Heart left ventricle (tissue), 16 donors: ENCODE measurements around the gene SH3TC2. TPM values are rescaled to one million over a fixed set of nuclear protein-coding genes. Genes with fewer than 3 reads are reported as not detected.

ENCODE experiments used
- ATAC-seq, 4 donors: fragments of 200-7000 bp; cut with Tn5 transposase; one replicate each; pipeline ENCODE4 v1.9.1; 2020 to 2022; ENCODE audit warnings: moderate library complexity in 4 of 4, mild to moderate bottlenecking in 3 of 4, moderate number of reproducible peaks in 1 of 4
- DNase-seq, 5 donors: peaks; one replicate each; pipeline ENCODE4 v3.0.0-alpha.2; 2020
- H3K27ac ChIP-seq, 12 donors: fragments of 200-600 bp; sonication (generic) in 4 of 12; one replicate each; pipeline versions ENCODE4 v1.5.0 to v1.8.0; 2016 to 2022; ENCODE audit warnings: mild to moderate bottlenecking in 2 of 12
- H3K27me3 ChIP-seq, 9 donors: fragments of 200-600 bp; sonication (generic) in 2 of 9; one replicate each; pipeline versions ENCODE4 v1.5.1 to v1.8.0; 2016 to 2022; ENCODE audit warnings: mild to moderate bottlenecking in 3 of 9
- H3K36me3 ChIP-seq, 9 donors: fragments of 200-600 bp; sonication (generic) in 2 of 9; one replicate each; pipeline versions ENCODE4 v1.5.0 to v1.8.0; 2018 to 2022; ENCODE audit warnings: mild to moderate bottlenecking in 2 of 9
- H3K4me1 ChIP-seq, 12 donors: fragments of 200-600 bp; sonication (generic) in 4 of 12; one replicate each; pipeline versions ENCODE4 v1.5.0 to v1.8.0; 2016 to 2022; ENCODE audit warnings: mild to moderate bottlenecking in 3 of 12
- H3K4me3 ChIP-seq, 12 donors: fragments of 200-600 bp; sonication (generic) in 4 of 12; one replicate each; pipeline versions ENCODE4 v1.5.0 to v1.8.0; 2017 to 2022; ENCODE audit warnings: mild to moderate bottlenecking in 9 of 12, moderate library complexity in 4 of 12
- H3K9me3 ChIP-seq, 12 donors: fragments of 200-600 bp; sonication (generic) in 4 of 12; one replicate each; pipeline versions ENCODE4 v1.5.0 to v1.8.0; 2016 to 2022; ENCODE audit warnings: mild to moderate bottlenecking in 1 of 12
- CTCF ChIP-seq, 12 donors: fragments of 200-600 bp; sonication (generic) in 4 of 12; IDR thresholded peaks; one replicate each; pipeline versions ENCODE4 v1.5.0 to v1.8.0; 2018 to 2022; ENCODE audit warnings: antibody characterized with exemption in 12 of 12, mild to moderate bottlenecking in 5 of 12
- POLR2A ChIP-seq, 2 donors: fragments of 450-650 bp; IDR thresholded peaks; one replicate each; pipeline ENCODE4 v1.6.1; 2017; ENCODE audit warnings: antibody characterized with exemption in 2 of 2, mild to moderate bottlenecking in 2 of 2, moderate library complexity in 2 of 2
- WGBS, 4 donors: extraction: QIAGEN DNeasy Blood & Tissue Kit in 2 of 4; methylation state at CpG; one replicate each; pipeline versions ENCODE4 v1.1.5 to v1.1.7; 2013 to 2018; 5-methylcytosine and 5-hydroxymethylcytosine counted together
- intact Hi-C, 10 donors: fragments of 100-400 bp; cut with DNase I; formaldehyde crosslinking; loops; one replicate each; pipeline versions ENCODE4 v1.11.1 to v1.14.2; 2022
- long read RNA-seq, 3 donors: library from polyadenylated mRNA; unstranded; transcript quantifications; one replicate each; pipeline ENCODE4 v2.0.0, GENCODE V29; 2020 to 2021
- polyA plus RNA-seq, 2 donors: library from polyadenylated mRNA; stranded (reverse); fragments of 200-250 nt; gene quantifications; one replicate each; pipeline ENCODE4 v1.2.3, GENCODE V29; 2013
- total RNA-seq, 9 donors: library from RNA; depleted of rRNA in 2 of 9; stranded (reverse); fragments of >200 nt in 2 of 9; fragmentation: NEBNext Ultra II Directional in 3 of 9; extraction: Animal tissue kit (Norgen Biotek cat#: 25700) in 3 of 9; gene quantifications; one replicate each; pipeline versions ENCODE4 v1.1.0 to v1.2.4, GENCODE V29; 2016 to 2023
- donor health status: ischemic (EF 13 %, LVEDD 7.1; RV severe dilation, severe dysfunction).
- donor health status: healthy with polysubstance abuse.
- donor health status: DM: no; HTN: yes; CAD: no.
- donor health status: DM: no; HTN: no; CAD: no.
- donor health status: ischemic (EF 25% LVEDD 6.9; RV normal size, moderate dysfunction).
- donor health status: ischemic (EF 25% LVEDD 5.7; RV mildly dilated, moderate dysfunction).
- donor health status: healthy.
- donor health status: DM: yes; HTN: yes; CAD: no.
- donor health status: ischemic (EF 35%, LVEDD 5.7; RV mildly dilated, moderate dysfunction).
- donor health status: nonischemic (EF 11% LVEDD 7.7; RV severe dilation, severe dysfunction).
- donor health status: DM: yes; HTN: yes; CAD: no.
- donor health status: PGD.
- donor health status: ischemic (EF 29% LVEDD 5.4; RV normal size, mild dysfunction).
- donor health status: nonischemic (EF 23%, LVEDD 6.1; RV moderate dilation, normal function).

The SH3TC2 gene
- total RNA-seq (10 to 100 TPM in 2 of 9 donors, 1 to 10 TPM in 7; 2.4 to 12.7 (median 5.9) TPM), polyA plus RNA-seq (1 to 10 TPM; 1.6 to 2.6 TPM)
- long read RNA-seq, donor 1, partial matches to known transcripts = 0 of 4 reads
- long read RNA-seq, donor 1, other reads (novel, unspliced or antisense) = 4 of 4 reads
- long read RNA-seq, donor 2 = 0 reads
- long read RNA-seq, donor 3, full-length matches to known transcripts = 2 of 5 reads
- long read RNA-seq, donor 3, partial matches to known transcripts = 0 of 5 reads
- long read RNA-seq, donor 3, other reads (novel, unspliced or antisense) = 3 of 5 reads

- DNase-seq (peak; percentile 69 to 82 (median 74)), ATAC-seq (peak; percentile 81 to 91 (median 86))
- no peaks in the 10 kb centered on the region for H3K36me3 ChIP-seq
- peak within 1 kb of the TSS in 2 of 12 donors; percentile 3 to 4 for H3K4me3 ChIP-seq
- peak within 1 kb of the TSS; percentile 63 to 92 (median 80) for H3K27ac ChIP-seq
- H3K27me3 ChIP-seq = no peaks in the 10 kb centered on the region
- WGBS, 4 donors = 12 to 19% (median 14%) methylated on average over 3 to 9 of the region's 9 CpGs
- intact Hi-C loops = loop anchor here in 5 of 10 donors (2.0 to 10.0 kb wide), 4 partner anchors 26 to 162 kb away; no protein-coding TSS in a partner anchor
- TF ChIP-seq CTCF (IDR thresholded peaks at IDR 0.05) (no peak), POLR2A (IDR thresholded peaks at IDR 0.05) (no peak)
- H3K4me1 ChIP-seq = peaks cover 10 to 61% (median 54%) of the 10 kb centered on the region in 12 donors
- H3K9me3 ChIP-seq = peaks cover 0 to 4% (median 0%) of the 10 kb centered on the region in 12 donors
Observed at GRCh38 chr5:149063017-149063687, at the start of gene SH3TC2. Gene SH3TC2, minus strand, starts transcription at chr5:149063062. Its CDS starts 40 bp downstream, at chr5:149063022.

GRCh38 chr5:149110406-149110805, 47.5 kb upstream of the SH3TC2 start:
- no peak overlapping the region for H3K4me3 ChIP-seq
- no peaks in the 10 kb centered on the region for H3K9me3 ChIP-seq
- no peaks in the 10 kb centered on the region for H3K27me3 ChIP-seq
- 91 to 93% (median 92%) methylated on average over 4 of the region's 4 CpGs for WGBS, 4 donors
- H3K36me3 ChIP-seq = no peaks in the 10 kb centered on the region
- TF ChIP-seq POLR2A (IDR thresholded peaks at IDR 0.05) (no peak), CTCF (IDR thresholded peaks at IDR 0.05) (no peak)
- H3K4me1 ChIP-seq = peaks cover 0 to 10% (median 4%) of the 10 kb centered on the region in 12 donors
- DNase-seq (no peak), ATAC-seq (no peak)
- intact Hi-C loops = loop anchor here in 9 of 10 donors (5.0 to 10.0 kb wide), 11 partner anchors 46 to 936 kb away; partner anchors contain the start of genes SH3TC2 (in 4 of the 9) and ADRB2 (in 2 of the 9)
- H3K27ac ChIP-seq = no peak overlapping the region

- Histone ChIP-seq H3K4me1 (no peaks in the 10 kb centered on the region), H3K27ac (no peak overlapping the region), H3K36me3 (no peaks in the 10 kb centered on the region), H3K9me3 (no peaks in the 10 kb centered on the region), H3K4me3 (no peak overlapping the region), H3K27me3 (no peaks in the 10 kb centered on the region)
- intact Hi-C loops = no loop called here
- WGBS, 4 donors = 90 to 96% (median 94%) methylated on average over 2 of the region's 2 CpGs
- ATAC-seq = no peak
- no peak for DNase-seq
- TF ChIP-seq CTCF (IDR thresholded peaks at IDR 0.05) (no peak), POLR2A (IDR thresholded peaks at IDR 0.05) (no peak)
Observed at GRCh38 chr5:149108651-149109280, 45.9 kb upstream of the SH3TC2 start.

GRCh38 chr5:149100331-149100730, 37.5 kb upstream of the SH3TC2 start:
- no peaks in the 10 kb centered on the region for H3K4me1 ChIP-seq
- H3K27ac ChIP-seq = no peak overlapping the region
- DNase-seq (no peak), ATAC-seq (no peak)
- no peaks in the 10 kb centered on the region for H3K36me3 ChIP-seq
- H3K9me3 ChIP-seq = peaks cover 0 to 62% (median 27%) of the 10 kb centered on the region in 12 donors
- intact Hi-C loops = no loop called here
- TF ChIP-seq POLR2A (IDR thresholded peaks at IDR 0.05) (no peak), CTCF (IDR thresholded peaks at IDR 0.05) (no peak)
- H3K4me3 ChIP-seq = no peak overlapping the region
- no peaks in the 10 kb centered on the region for H3K27me3 ChIP-seq
